HEK293 (cell line): Measurements from ENCODE around the gene SCGB1A1.

ENCODE experiments used
- CTCF ChIA-PET: fragments of 350-600 bp; formaldehyde crosslinking; extraction: SDS; loops from one replicate; lab custom pipeline; 2021; ENCODE audit warnings: antibody characterized with exemption; lab: Yijun Ruan, JAX
- POLR2A ChIA-PET: fragments of 300-600 bp; formaldehyde crosslinking; extraction: SDS; loops from one replicate; lab custom pipeline; 2020; ENCODE audit warnings: antibody characterized with exemption, inconsistent platforms; lab: Yijun Ruan, JAX
- H3K27ac ChIP-seq: fragments of 200-500 bp; sonication (Bioruptor generic); 2 replicates; pipeline ENCODE4 v1.5.1; 2014; ENCODE audit warnings: low read depth, low read length, control low read depth, inconsistent platforms; ENCODE audit errors: extremely low read depth
- H3K36me3 ChIP-seq, 2 experiments: fragments of 200-500 bp in 1 of 2; sonication (Bioruptor generic) in 1 of 2; 1 replicate in 1 of 2; 2 replicates in 1 of 2; pipeline ENCODE4 v1.5.1; 2014 to 2017; ENCODE audit warnings: inconsistent platforms in 2 of 2, low read length in 2 of 2; ENCODE audit not compliant: control insufficient read depth in 2 of 2, insufficient read depth in 1 of 2
- H3K4me1 ChIP-seq: fragments of 200-500 bp; sonication (Bioruptor generic); 2 replicates; pipeline ENCODE4 v1.5.1; 2014; ENCODE audit warnings: mild to moderate bottlenecking, low read length, inconsistent platforms; ENCODE audit not compliant: control insufficient read depth, insufficient read depth
- H3K4me3 ChIP-seq: 2 replicates; pipeline ENCODE4 v1.5.1; 2011; ENCODE audit warnings: low read depth, mild to moderate bottlenecking, control low read depth, low read length, moderate library complexity
- H3K9me3 ChIP-seq: fragments of 200-500 bp; sonication (Bioruptor generic); 2 replicates; pipeline ENCODE4 v1.5.1; 2014; ENCODE audit warnings: low read depth, low read length, inconsistent platforms; ENCODE audit not compliant: control insufficient read depth, insufficient read depth
- HOXA7 ChIP-seq: sonication (generic); formaldehyde crosslinking; IDR thresholded peaks from 2 replicates; pipeline ENCODE4 v1.8.1; 2022; ENCODE audit warnings: missing genetic modification reagents, borderline replicate concordance
- KLF17 ChIP-seq: fragments of 450-650 bp; formaldehyde crosslinking; IDR thresholded peaks from 2 replicates; pipeline ENCODE4 v1.5.1; 2016; ENCODE audit warnings: missing biosample characterization, missing genetic modification characterization
- PATZ1 ChIP-seq: fragments of 450-650 bp; formaldehyde crosslinking; IDR thresholded peaks from 2 replicates; pipeline ENCODE4 v1.5.1; 2016; ENCODE audit warnings: missing biosample characterization, missing genetic modification characterization
- SCRT1 ChIP-seq: fragments of 450-650 bp; formaldehyde crosslinking; IDR thresholded peaks from 2 replicates; pipeline ENCODE4 v1.5.1; 2016; ENCODE audit warnings: missing biosample characterization, missing genetic modification characterization, borderline replicate concordance
- SP2 ChIP-seq: fragments of 450-650 bp; formaldehyde crosslinking; IDR thresholded peaks from 2 replicates; pipeline ENCODE4 v1.5.1; 2016; ENCODE audit warnings: missing biosample characterization, missing genetic modification characterization
- ZBTB11 ChIP-seq: fragments of 450-650 bp; formaldehyde crosslinking; conservative IDR thresholded peaks from 2 replicates; pipeline ENCODE4 v1.5.1; 2016; ENCODE audit warnings: low read depth, missing biosample characterization, missing genetic modification characterization
- ZNF138 ChIP-seq: fragments of 450-650 bp; formaldehyde crosslinking; IDR thresholded peaks from 2 replicates; pipeline ENCODE4 v1.5.1; 2016; ENCODE audit warnings: missing biosample characterization, missing genetic modification characterization, borderline replicate concordance
- ZNF155 ChIP-seq: fragments of 450-650 bp; formaldehyde crosslinking; IDR thresholded peaks from 2 replicates; pipeline ENCODE4 v1.5.1; 2016; ENCODE audit warnings: missing biosample characterization, missing genetic modification characterization
- ZNF214 ChIP-seq: fragments of 450-650 bp; formaldehyde crosslinking; IDR thresholded peaks from 2 replicates; pipeline ENCODE4 v1.5.1; 2017; ENCODE audit warnings: missing biosample characterization, mild to moderate bottlenecking, missing genetic modification characterization, borderline replicate concordance
- ZNF221 ChIP-seq: fragments of 450-650 bp; formaldehyde crosslinking; IDR thresholded peaks from 2 replicates; pipeline ENCODE4 v1.5.1; 2017; ENCODE audit warnings: missing biosample characterization, missing genetic modification characterization, borderline replicate concordance
- ZNF362 ChIP-seq: fragments of 450-650 bp; formaldehyde crosslinking; IDR thresholded peaks from 2 replicates; pipeline ENCODE4 v1.5.1; 2016; ENCODE audit warnings: missing biosample characterization, missing genetic modification characterization
- ZNF366 ChIP-seq: fragments of 450-650 bp; formaldehyde crosslinking; conservative IDR thresholded peaks from 2 replicates; pipeline ENCODE4 v1.5.1; 2016; ENCODE audit warnings: missing biosample characterization, missing genetic modification characterization
- ZNF473 ChIP-seq: fragments of 450-650 bp; formaldehyde crosslinking; IDR thresholded peaks from 2 replicates; pipeline ENCODE4 v1.5.1; 2017; ENCODE audit warnings: missing biosample characterization, missing genetic modification characterization
- ZNF529 ChIP-seq: fragments of 450-650 bp; formaldehyde crosslinking; IDR thresholded peaks from 2 replicates; pipeline ENCODE4 v1.5.1; 2017; ENCODE audit warnings: missing genetic modification characterization, missing biosample characterization; ENCODE audit not compliant: insufficient replicate concordance
- ZNF555 ChIP-seq: fragments of 450-650 bp; formaldehyde crosslinking; conservative IDR thresholded peaks from 2 replicates; pipeline ENCODE4 v1.5.1; 2017; ENCODE audit warnings: missing biosample characterization, mild to moderate bottlenecking, missing genetic modification characterization, inconsistent platforms
- ZNF621 ChIP-seq: fragments of 450-650 bp; formaldehyde crosslinking; IDR thresholded peaks from 2 replicates; pipeline ENCODE4 v1.5.1; 2017; ENCODE audit warnings: missing biosample characterization, missing genetic modification characterization
- ZNF658 ChIP-seq: fragments of 450-650 bp; formaldehyde crosslinking; IDR thresholded peaks from 2 replicates; pipeline ENCODE4; 2016; ENCODE audit warnings: missing biosample characterization, missing genetic modification characterization
- ZNF837 ChIP-seq: fragments of 450-650 bp; formaldehyde crosslinking; IDR thresholded peaks from 2 replicates; pipeline ENCODE4 v1.5.1; 2016; ENCODE audit warnings: missing biosample characterization, missing genetic modification characterization
- ZSCAN23 ChIP-seq: fragments of 450-650 bp; formaldehyde crosslinking; IDR thresholded peaks from 2 replicates; pipeline ENCODE4 v1.5.1; 2016; ENCODE audit warnings: missing biosample characterization, missing genetic modification characterization
- ZSCAN5A ChIP-seq: fragments of 450-650 bp; formaldehyde crosslinking; IDR thresholded peaks from 2 replicates; pipeline ENCODE4 v1.5.1; 2016; ENCODE audit warnings: missing biosample characterization, missing genetic modification characterization

SCGB1A1 gene

GRCh38 chr11:62462508-62462892, 43.7 kb downstream of the SCGB1A1 start (continued):
- TF ChIP-seq ZNF837 (tag by site-specific recombination), result no peak

- no peak overlapping the region for H3K27ac ChIP-seq
- H3K9me3 ChIP-seq, result no peaks in the 10 kb centered on the region
- no peak overlapping the region for H3K4me3 ChIP-seq
- CTCF ChIA-PET, result interaction anchor here (0.6 kb wide), 1 partner anchor 214 kb away, joined by 4 read pairs; no protein-coding TSS in a partner anchor
- TF ChIP-seq HOXA7 (CRISPR knock-in tag) (no peak), ZNF366 (tag by site-specific recombination) (0 out of 2 replicates have a peak, but pooled peaks have one; percentile 15)
- no peaks in the 10 kb centered on the region for H3K36me3 ChIP-seq
- H3K4me1 ChIP-seq, result no peaks in the 10 kb centered on the region
- POLR2A ChIA-PET, result no interaction called here
Observed at GRCh38 chr11:62463121-62463542, 44.3 kb downstream of the SCGB1A1 start.

- Histone ChIP-seq H3K4me3 (no peak overlapping the region), H3K4me1 (no peaks in the 10 kb centered on the region), H3K36me3 (no peaks in the 10 kb centered on the region), H3K9me3 (no peaks in the 10 kb centered on the region), H3K27ac (no peak overlapping the region)
- TF ChIP-seq SCRT1 (tag by site-specific recombination), result no peak
- ChIA-PET POLR2A (no interaction called here), CTCF (interaction anchor here (1.1 kb wide), 1 partner anchor 40 kb away, joined by 3 read pairs; no protein-coding TSS in a partner anchor)
Observed at GRCh38 chr11:62464655-62465054, 45.8 kb downstream of the SCGB1A1 start.

- CTCF ChIA-PET, result interaction anchor here (0.7 to 1.3 kb wide), 2 partner anchors 17 to 42 kb away, joined by 3 read pairs; no protein-coding TSS in a partner anchor
- TF ChIP-seq SCRT1 (tag by site-specific recombination), result no peak
- no peak for TF ChIP-seq ZBTB11 (tag by site-specific recombination)
- no peak for TF ChIP-seq ZNF221 (tag by site-specific recombination)
- TF ChIP-seq ZSCAN23 (tag by site-specific recombination), result no peak
- no peak for TF ChIP-seq ZNF529
- TF ChIP-seq SP2, result no peak
- TF ChIP-seq ZNF555, result no peak
- TF ChIP-seq ZNF473 (tag by site-specific recombination), result no peak
- TF ChIP-seq KLF17, result no peak
- no peak for TF ChIP-seq ZNF658 (tag by site-specific recombination)
- TF ChIP-seq ZNF621 (tag by site-specific recombination), result no peak
- no peak for TF ChIP-seq PATZ1 (tag by site-specific recombination)
- TF ChIP-seq ZNF155 (tag by site-specific recombination), result no peak
- no peak for TF ChIP-seq ZNF214 (tag by site-specific recombination)
- TF ChIP-seq ZNF138 (tag by site-specific recombination), result no peak
- TF ChIP-seq ZNF362 (tag by site-specific recombination), result no peak
- no peak for TF ChIP-seq ZSCAN5A (tag by site-specific recombination)
Observed at GRCh38 chr11:62466444-62466843, 47.6 kb downstream of the SCGB1A1 start.

More at GRCh38 chr11:62466444-62466843, 47.6 kb downstream of the SCGB1A1 start:
- POLR2A ChIA-PET, result interaction anchor here (0.6 kb wide), 1 partner anchor 9 kb away, joined by 3 read pairs; no protein-coding TSS in a partner anchor
- Histone ChIP-seq H3K9me3 (no peaks in the 10 kb centered on the region), H3K27ac (no peak overlapping the region), H3K4me3 (no peak overlapping the region), H3K36me3 (no peaks in the 10 kb centered on the region), H3K4me1 (no peaks in the 10 kb centered on the region)
